Body of pancreas (tissue), 4 donors: ENCODE data around the gene RAD50.

Experiments used
- CTCF ChIP-seq, 7 experiments: fragments of 450-650 bp in 4 of 7; fragments of 200-600 bp in 3 of 7; sonication (generic) in 3 of 7; IDR thresholded peaks; one replicate each; pipeline ENCODE4 v1.5.1; 2016 to 2019; ENCODE audit warnings: antibody characterized with exemption in 7 of 7
- POLR2A ChIP-seq, 3 donors: fragments of 450-650 bp; IDR thresholded peaks; one replicate each; pipeline ENCODE4 v1.6.1; 2016; ENCODE audit warnings: antibody characterized with exemption in 3 of 3, mild to moderate bottlenecking in 2 of 3

DNA sequence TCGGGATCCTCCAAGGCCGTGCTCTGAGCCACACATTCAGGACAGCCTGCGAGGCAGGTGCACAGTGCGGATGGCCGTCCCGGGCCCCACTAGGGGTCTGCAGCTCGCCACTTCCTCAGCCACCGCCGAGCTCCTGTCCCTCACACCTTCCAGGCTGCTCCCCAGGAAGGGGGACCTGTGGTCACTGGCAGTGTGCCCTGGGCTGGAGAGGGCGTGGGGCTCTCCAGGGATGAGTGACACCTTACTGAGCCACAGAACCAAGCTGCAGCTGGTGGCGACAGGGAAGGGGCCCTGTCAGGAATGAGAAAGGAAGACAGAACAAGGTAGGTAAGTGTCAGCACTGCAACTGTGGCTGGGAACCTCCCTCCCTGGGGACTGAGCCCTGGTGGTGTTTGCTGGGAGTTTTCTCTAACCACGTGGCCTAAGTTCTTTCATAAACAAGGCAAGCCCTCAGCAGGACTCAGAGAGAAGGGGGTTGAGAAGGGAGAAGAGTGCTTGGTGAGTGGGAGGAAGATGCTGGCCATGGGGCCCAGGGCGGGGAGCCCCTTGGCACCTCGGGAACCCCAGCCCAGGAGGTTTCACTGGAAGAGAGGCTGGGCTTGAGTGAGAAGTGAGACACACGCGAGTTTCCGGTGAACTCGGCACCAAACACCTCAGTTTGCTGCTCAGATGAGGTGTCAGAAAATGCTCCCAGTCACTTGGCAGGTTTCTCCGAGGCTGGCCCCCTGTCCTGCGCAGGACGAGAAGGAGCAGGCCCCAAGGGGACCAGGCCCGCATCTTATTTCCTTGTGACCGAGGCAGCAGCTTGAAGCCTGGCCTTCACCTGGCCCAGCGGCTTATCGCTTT is 106.4 kb downstream of the RAD50 start:
- TF ChIP-seq CTCF (IDR thresholded peaks at IDR 0.05) (no peak), POLR2A (IDR thresholded peaks at IDR 0.05) (no peak)
